ENCODE data around the gene RIMKLB.
A peak's percentile ranks its signal among the peaks of the same experiment; 100 is the strongest.
"Not testable (repeated sequence)": the region's sequence is repeated elsewhere in the genome, so short reads cannot be mapped to it uniquely, and the experiment has no call there.

RIMKLB gene

GRCh38 chr12:8820676-8821407, 123.1 kb downstream of the RIMKLB start:
- DNase-seq, result not testable (repeated sequence)

DNA sequence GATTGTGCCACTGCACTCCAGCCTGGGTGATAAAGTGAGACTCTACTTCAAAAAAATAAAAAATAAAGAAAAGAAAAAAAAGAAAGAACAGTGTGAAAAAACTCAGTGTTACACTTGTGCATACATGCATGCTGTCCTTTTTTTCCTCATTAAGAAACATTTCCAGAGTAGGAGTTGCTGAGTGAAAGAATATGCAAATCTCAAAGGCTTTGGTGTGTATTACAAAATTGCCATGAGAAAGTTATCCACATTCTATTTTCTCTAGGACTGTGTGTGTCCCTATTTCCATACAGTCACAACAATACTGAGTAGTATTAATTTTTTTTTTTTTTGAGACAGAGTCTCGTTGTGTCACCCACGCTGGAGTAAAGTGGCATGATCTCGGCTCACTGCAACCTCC, 123.8 kb downstream of the RIMKLB start:
- DNase-seq, result no peak

GRCh38 chr12:8822298-8822697, 124.5 kb downstream of the RIMKLB start, which contains the start of gene A2ML1:
A2ML1 (plus strand) TSS chr12:8822621; CDS start chr12:8822652, 31 bp downstream.
- DNase-seq, result no peak

DNA sequence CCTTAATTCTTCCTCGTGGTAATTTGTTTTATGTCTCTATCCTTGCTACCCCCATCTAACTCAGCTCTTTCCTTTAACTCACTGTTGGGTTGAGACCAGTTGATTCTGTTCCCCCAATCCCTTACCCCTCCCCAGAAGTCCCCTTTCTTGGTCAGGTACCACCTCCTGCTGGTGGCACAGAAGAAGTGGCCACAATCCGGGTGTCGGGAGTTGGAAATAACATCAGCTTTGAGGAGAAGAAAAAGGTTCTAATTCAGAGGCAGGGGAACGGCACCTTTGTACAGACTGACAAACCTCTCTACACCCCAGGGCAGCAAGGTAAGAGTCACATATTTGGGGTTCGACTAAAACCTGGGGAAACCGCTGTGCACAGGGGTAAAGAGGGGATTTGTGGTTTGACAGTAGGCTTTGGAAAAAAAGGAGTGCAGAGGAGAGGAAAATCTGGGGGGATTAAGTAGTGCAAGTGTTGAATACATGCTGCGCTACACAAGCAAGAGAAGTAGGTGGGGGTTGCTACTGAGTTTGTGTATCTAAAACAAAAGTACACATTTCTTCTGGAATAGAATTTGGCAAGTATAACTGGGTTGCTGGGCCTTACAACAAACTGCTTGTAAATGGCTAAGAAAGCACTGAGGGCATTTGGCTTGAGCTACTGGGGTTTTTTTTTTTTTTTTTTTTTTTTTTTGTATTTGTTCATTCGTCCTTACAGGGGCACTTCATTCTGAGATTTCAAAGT, 125.9 kb downstream of the RIMKLB start:
- DNase-seq, result peak; percentile 11 to 53

DNA sequence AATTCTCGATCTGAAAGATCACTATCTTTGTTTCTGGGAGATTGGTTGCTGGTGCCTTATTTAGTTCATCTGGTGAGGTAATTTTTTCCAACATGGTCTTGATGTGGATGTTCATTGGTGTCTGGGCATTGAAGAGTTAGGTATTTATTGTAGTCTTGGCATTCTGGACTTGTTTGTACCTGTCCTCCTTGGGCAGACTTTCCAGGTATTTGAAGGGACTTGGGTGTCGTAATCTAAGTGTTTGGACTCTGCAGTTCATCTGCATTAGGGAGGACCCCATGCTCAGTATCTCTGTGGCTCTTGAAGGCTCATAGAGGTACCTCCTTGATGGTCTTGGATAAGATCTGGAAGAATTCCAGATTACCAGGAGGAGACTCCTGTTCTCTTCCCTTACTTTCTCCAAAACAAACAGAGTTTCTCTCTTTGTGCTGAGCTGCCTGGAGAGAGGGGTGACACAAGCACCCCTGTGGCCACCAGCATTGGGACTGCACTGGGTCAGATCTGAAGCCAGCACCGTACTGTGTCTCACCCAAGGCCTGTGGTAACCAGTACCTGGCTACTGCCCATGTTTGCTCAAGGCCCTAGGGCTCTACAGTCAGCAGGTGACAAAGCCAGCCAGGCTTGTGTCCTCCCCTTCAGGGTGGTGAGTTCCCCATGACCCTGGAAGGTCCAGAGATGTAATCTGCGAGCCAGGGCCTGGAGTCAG, 129.9 kb downstream of the RIMKLB start:
- no peak for DNase-seq

DNA sequence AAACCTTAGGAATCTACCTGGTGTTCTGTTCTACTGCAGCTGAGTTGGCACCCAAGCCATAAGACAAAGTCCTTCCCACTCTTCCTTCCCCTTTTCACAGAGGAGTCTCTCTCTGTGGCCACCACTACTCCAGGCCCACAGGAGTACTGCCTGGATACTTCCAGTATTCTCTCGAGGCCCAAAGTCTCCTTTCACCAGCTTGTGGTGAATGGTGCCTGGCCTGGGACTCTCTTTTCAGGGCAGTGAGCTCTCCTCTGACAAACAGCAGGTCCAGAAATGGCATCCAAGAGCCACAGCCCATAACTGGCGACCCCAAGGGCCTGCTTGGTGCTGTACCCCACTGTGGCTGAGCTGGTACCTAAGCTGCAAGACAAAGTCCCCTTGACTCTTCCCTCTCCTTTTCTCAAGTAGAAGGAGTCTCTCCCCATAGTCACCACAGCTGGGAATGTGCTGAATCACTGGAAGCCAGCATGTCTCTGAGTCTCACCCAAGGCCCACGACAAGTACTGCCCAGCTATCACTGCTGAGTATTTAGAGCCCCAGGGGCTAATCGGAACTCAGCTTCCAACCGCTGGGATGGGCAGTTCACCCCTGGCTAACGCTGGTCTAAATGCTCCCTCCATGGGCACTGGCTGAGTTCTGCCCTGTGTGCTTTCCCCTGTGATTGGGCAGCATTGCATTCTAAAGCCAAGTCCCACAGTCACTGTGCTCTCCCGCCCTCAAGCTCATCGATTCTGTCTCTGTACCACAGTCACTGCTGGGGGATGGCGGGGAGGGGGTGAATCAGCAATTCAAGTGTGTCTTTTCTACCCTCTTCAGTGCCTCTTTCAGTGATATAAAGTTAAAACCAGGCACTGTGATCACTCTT, 130.7 kb downstream of the RIMKLB start:
- DNase-seq, result no peak

- no peak for DNase-seq
Observed at GRCh38 chr12:8829125-8829518, 131.3 kb downstream of the RIMKLB start.

- no peak for DNase-seq
Observed at GRCh38 chr12:8829621-8830020, 131.8 kb downstream of the RIMKLB start.

DNA sequence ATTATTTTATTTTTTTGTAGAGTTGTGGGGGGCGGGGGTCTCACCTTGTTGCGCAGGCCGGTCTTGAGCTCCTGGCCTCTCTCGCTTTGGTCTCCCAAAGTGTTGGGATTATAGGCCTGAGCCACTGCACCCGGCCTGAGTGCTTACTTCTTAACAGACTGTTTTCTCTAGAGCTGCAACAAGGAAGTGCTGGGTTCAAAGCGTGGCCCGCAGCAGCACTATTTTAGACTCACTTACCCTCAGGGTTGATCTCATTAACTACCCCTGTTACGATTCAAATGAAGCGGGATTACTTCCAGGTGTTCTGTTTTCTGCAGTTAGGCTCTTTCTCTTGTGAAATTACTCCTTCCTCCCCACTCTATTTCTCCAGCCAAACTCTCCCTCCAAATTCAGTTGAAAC, 133.3 kb downstream of the RIMKLB start:
- DNase-seq, result no peak

GRCh38 chr12:8832500-8832899, 134.7 kb downstream of the RIMKLB start:
- DNase-seq, result no peak
